ENCODE measurements around the gene EOMES. TPM values are rescaled to one million over a fixed set of nuclear protein-coding genes. Genes with fewer than 3 reads are reported as not detected.

Gene EOMES
- total RNA-seq, 1 experiment from 2014 or later = 2.0 TPM

DNA sequence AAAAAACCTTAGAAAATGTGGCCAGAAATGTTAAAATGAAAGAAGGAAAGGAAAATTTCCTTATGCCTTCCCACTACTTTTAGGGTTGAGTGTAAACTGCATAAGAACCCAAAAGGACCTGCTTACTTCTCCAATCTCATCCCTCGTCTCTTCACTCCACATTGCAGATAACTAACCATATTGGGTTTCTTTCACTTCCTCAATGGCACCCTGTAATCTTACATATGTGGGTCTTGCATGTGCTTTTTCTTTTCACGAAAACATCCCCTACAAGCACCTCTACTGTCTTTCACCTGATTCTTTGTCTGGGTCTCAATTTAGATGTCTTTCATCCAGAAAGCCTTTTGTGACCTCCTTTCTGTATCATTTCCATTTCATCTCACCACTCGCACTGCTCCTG is 23.1 kb downstream of the EOMES start:
- no peak for DNase-seq (ENCODE audit: low read depth, low spot score)
- in situ Hi-C loops (cut with HindIII; ENCODE audit: low pct_unique_long_range_greater_than_20kb, low sequenced_read_pairs) = no loop called here

DNA sequence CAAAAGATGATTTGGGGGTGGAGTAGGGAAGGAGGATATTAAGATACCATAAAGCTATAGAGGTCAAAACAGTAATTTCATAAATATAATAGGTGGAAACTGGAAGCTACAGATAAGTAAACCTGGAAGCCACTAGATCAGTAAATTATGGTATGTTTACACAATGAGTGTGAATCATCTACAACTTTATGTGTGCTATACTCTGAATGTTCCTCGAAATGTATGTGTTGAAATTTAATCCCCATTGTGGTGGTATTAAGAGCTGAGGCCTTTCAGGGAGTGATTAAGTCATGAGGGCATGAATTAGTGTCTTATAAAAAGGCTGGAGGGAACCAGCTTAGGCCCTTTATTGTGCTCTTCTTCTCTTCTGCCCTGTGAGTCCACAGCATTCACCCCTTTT is 25.2 kb downstream of the EOMES start:
- in situ Hi-C loops (cut with HindIII; ENCODE audit: low pct_unique_long_range_greater_than_20kb, low sequenced_read_pairs) = no loop called here
- no peak for DNase-seq (ENCODE audit: low read depth, low spot score)

DNA sequence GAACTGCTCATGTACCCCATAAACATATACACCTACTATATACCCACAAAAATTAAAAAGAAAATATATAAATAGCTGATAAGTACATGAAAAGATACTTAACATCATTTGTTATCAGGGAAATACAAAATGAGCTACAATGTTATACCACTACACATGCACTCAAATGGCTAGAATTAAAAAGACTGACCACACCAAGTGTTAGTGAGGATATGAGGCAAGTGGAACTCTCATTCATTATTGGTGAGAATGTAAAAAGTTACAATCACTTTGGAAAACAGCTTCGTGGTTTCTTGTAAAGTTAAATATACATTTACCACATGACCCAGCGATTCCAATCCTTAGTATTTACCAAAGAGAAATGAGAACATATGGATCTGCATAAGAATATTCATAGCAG is 26.5 kb downstream of the EOMES start:
- in situ Hi-C loops (cut with HindIII; ENCODE audit: low pct_unique_long_range_greater_than_20kb, low sequenced_read_pairs) = no loop called here
- no peak for DNase-seq (ENCODE audit: low read depth, low spot score)

DNA sequence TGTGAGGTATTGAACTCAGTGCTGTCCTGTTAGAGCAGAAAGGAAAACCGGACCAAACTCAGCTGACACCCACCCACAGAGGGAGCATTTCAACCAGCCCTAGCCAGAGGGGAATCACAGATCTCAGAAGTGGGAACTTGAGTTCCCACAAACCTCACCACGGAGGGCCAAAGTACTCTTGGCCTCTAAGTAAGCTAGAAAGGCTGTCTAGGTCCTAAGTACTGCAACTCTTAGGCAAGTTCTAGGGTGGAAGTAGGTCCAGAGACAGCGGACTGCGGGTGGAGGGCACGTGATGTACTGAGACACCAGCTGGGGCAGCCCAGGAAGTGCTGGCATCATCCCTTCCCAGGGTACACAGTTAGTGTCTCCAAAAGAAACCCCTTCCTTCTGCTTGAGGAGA is 34.1 kb downstream of the EOMES start:
- no peak for DNase-seq (ENCODE audit: low read depth, low spot score)
- in situ Hi-C loops (cut with HindIII; ENCODE audit: low pct_unique_long_range_greater_than_20kb, low sequenced_read_pairs) = no loop called here

- in situ Hi-C loops (cut with HindIII; ENCODE audit: low pct_unique_long_range_greater_than_20kb, low sequenced_read_pairs) = no loop called here
- DNase-seq (ENCODE audit: low read depth, low spot score) = no peak
Observed at GRCh38 chr3:27686642-27687041, 35.5 kb downstream of the EOMES start.

- in situ Hi-C loops (cut with HindIII; ENCODE audit: low pct_unique_long_range_greater_than_20kb, low sequenced_read_pairs) = no loop called here
- no peak for DNase-seq (ENCODE audit: low read depth, low spot score)
Observed at GRCh38 chr3:27685474-27685873, 36.6 kb downstream of the EOMES start.

DNA sequence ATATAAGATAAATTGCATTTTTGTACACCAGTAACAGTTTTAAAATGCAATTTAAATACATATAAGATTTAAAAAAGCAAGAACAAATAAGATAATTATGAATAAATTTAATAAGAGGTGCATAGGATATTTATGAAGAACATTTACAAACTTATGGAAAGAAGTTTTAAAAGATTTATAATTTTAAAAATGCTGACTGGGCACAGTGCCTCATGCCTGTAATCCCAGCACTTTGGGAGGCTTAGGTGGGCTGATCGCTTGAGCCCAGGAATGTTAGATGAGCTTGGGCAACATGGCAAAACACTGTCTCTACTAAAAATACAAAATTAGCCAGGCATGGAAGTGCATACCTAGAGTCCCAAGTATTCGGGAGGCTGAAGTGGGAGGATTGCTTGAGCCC is 37.8 kb downstream of the EOMES start:
- no peak for DNase-seq (ENCODE audit: low read depth, low spot score)
- in situ Hi-C loops (cut with HindIII; ENCODE audit: low pct_unique_long_range_greater_than_20kb, low sequenced_read_pairs) = no loop called here

DNA sequence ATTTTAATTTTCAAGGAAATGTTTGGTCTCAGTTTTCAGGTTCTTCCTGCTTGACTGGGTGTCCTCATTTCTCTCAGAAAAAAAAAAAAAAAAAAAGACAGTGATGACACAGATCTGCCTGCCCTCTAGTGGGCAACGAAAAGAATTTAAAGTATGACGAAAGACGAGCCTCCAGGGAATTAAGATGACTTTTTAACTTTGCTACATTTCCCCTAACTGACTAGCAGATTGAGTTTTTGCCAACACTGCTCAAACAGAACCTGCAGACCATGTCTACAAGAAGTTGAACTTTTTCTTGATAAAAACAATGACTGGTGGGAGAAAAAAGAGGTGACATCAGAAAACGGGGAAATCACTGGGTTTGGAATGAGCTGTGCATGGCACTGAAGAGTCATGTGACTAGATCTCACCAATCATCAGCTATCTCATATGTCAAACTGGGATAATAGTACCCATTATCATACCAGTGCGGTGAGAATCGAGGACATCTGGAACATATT is 40.8 kb downstream of the EOMES start:
- DNase-seq (ENCODE audit: low read depth, low spot score) = peak; percentile 87
- in situ Hi-C loops (cut with HindIII; ENCODE audit: low pct_unique_long_range_greater_than_20kb, low sequenced_read_pairs) = no loop called here

GRCh38 chr3:27680517-27681246 is 41.4 kb downstream of the EOMES start:
- no peak for DNase-seq (ENCODE audit: low read depth, low spot score)
- in situ Hi-C loops (cut with HindIII; ENCODE audit: low pct_unique_long_range_greater_than_20kb, low sequenced_read_pairs) = no loop called here

- no peak for DNase-seq (ENCODE audit: low read depth, low spot score)
- in situ Hi-C loops (cut with HindIII; ENCODE audit: low pct_unique_long_range_greater_than_20kb, low sequenced_read_pairs) = no loop called here
Observed at GRCh38 chr3:27679691-27680090, 42.4 kb downstream of the EOMES start.

- in situ Hi-C loops (cut with HindIII; ENCODE audit: low pct_unique_long_range_greater_than_20kb, low sequenced_read_pairs) = no loop called here
- no peak for DNase-seq (ENCODE audit: low read depth, low spot score)
Observed at GRCh38 chr3:27678234-27678633, 43.9 kb downstream of the EOMES start.

DNA sequence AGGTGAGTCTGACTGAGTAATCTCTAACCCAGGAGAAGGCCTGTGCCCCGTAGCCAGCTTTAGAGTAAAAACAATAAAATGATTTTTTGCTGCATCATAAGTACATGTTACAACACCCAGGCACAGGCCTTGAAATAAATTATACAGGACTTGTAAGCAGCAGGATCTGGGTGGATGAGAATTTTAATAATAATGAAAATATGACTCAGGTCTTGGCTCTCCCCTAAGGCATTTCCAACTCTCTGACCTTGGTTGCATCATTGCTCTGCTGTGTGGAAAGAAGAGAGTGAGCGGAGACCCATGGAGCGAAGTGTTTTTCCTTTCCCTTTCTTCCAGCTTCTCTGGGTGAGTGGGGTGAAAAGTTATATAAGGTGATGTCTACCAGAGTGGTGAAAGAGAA is 44.6 kb downstream of the EOMES start:
- in situ Hi-C loops (cut with HindIII; ENCODE audit: low pct_unique_long_range_greater_than_20kb, low sequenced_read_pairs) = no loop called here
- DNase-seq (ENCODE audit: low read depth, low spot score) = no peak

GRCh38 chr3:27675287-27675686 is 46.8 kb downstream of the EOMES start:
- in situ Hi-C loops (cut with HindIII; ENCODE audit: low pct_unique_long_range_greater_than_20kb, low sequenced_read_pairs) = no loop called here
- DNase-seq (ENCODE audit: low read depth, low spot score) = no peak

DNA sequence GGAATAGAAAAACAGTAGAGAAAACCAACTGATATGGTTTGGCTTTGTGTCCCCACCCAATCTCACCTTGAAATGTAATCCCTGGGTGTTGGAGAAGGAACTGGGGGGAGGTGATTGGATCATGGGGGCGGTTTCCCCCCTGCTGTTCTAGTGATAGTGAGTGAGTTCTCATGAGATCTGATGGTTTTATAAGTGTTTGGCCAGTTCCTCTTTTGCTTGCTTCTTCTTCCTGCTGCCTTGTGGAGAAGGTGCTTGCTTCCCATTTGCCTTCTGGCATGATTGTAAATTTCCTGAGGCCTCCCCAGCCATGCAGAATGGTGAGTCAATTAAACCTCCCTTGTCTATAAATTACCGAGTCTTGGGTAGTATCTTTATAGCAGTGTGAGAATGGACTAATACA is 48.4 kb downstream of the EOMES start:
- DNase-seq (ENCODE audit: low read depth, low spot score) = no peak
- in situ Hi-C loops (cut with HindIII; ENCODE audit: low pct_unique_long_range_greater_than_20kb, low sequenced_read_pairs) = no loop called here

GRCh38 chr3:27671101-27671500 is 51.0 kb downstream of the EOMES start:
- in situ Hi-C loops (cut with HindIII; ENCODE audit: low pct_unique_long_range_greater_than_20kb, low sequenced_read_pairs) = no loop called here

GRCh38 chr3:27670619-27671018 is 51.5 kb downstream of the EOMES start:
- in situ Hi-C loops (cut with HindIII; ENCODE audit: low pct_unique_long_range_greater_than_20kb, low sequenced_read_pairs) = no loop called here
- no peak for DNase-seq (ENCODE audit: low read depth, low spot score)

More at GRCh38 chr3:27671101-27671500, 51.0 kb downstream of the EOMES start:
- no peak for DNase-seq (ENCODE audit: low read depth, low spot score)

DNA sequence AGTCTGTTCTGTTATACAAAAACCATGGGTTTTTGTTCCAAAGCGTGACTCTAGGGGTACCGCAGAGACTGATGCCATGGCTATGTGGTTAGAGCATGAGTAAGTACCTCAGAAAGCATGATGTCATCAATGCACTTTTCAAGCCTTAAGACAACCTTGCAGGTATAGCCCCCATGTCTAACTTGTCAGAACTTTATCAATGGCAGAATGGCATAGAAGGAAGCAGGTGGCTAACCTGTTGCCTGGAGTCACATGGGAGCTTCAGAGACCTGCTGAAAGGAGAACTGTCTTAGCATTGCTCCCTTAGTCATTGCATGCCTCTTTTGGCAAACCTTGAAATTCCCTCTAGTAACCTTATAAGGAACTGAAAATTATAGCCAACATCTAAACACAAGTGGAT is 52.5 kb downstream of the EOMES start:
- DNase-seq (ENCODE audit: low read depth, low spot score) = no peak
- in situ Hi-C loops (cut with HindIII; ENCODE audit: low pct_unique_long_range_greater_than_20kb, low sequenced_read_pairs) = no loop called here

GRCh38 chr3:27667751-27668150 is 54.4 kb downstream of the EOMES start:
- DNase-seq (ENCODE audit: low read depth, low spot score) = no peak

GRCh38 chr3:27666708-27667107 is 55.4 kb downstream of the EOMES start:
- in situ Hi-C loops (cut with HindIII; ENCODE audit: low pct_unique_long_range_greater_than_20kb, low sequenced_read_pairs) = no loop called here
- DNase-seq (ENCODE audit: low read depth, low spot score) = peak; percentile 41

More at GRCh38 chr3:27667751-27668150, 54.4 kb downstream of the EOMES start:
- in situ Hi-C loops (cut with HindIII; ENCODE audit: low pct_unique_long_range_greater_than_20kb, low sequenced_read_pairs) = no loop called here

DNA sequence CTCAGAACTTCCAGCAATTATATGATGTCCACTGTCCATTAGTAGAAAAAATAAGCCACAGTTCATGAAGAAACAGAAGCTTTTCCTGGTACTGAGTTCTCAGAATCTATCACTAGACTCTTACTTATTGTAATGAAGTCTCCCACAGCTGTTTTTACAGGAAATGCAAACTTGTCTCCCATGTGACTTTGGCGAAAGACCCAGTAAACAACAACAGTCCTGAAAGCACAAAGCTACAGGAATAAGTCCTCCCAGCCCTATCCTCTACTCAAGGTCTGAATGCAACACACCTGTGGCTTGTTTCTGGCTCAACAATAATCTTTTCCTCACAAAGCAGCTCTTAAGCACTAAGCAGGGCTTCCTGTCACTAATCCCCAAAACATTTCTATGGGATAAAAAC is 55.9 kb downstream of the EOMES start:
- in situ Hi-C loops (cut with HindIII; ENCODE audit: low pct_unique_long_range_greater_than_20kb, low sequenced_read_pairs) = no loop called here
- no peak for DNase-seq (ENCODE audit: low read depth, low spot score)
